Measurements from ENCODE around the gene TOLLIP. TPM values are rescaled to one million over a fixed set of nuclear protein-coding genes. Genes with fewer than 3 reads are reported as not detected.
A peak's percentile ranks its signal among the peaks of the same experiment; 100 is the strongest.

Gene TOLLIP
- total RNA-seq, 1 experiment from 2014 or later = 78.3 TPM

DNA sequence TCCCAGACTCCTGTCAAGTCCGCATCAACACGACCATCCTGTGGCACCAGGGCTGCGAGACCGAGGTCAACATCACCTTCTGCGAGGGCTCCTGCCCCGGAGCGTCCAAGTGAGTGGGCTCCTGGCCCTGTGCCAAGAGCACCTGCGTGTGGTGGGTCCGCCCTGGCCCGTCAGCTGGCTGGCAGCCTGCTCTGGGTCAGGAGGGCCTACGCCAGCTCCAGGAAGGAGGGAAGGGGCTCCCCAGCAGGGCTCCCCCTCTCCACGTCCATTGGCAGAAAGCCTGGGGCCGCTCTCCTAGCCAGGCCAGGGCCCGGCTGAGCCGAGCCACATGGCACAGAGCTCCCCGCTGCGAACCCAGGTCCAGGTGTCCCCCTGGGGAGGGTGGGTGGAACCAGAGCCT is 48.8 kb downstream of the TOLLIP start:
- H3K4me1 Mint-ChIP-seq (ENCODE audit: low read depth, unreplicated experiment) = peaks cover 6% of the 10 kb centered on the region
- intact Hi-C loops (cut with micrococcal nuclease; ENCODE audit: unreplicated experiment) = loop anchor here (5.0 kb wide), 1 partner anchor 52 kb away; no protein-coding TSS in a partner anchor
- DNase-seq = no peak
- H3K36me3 Mint-ChIP-seq (ENCODE audit: insufficient read depth, unreplicated experiment) = peaks cover 13% of the 10 kb centered on the region
- no peaks in the 10 kb centered on the region for H3K36me3 ChIP-seq (ENCODE audit: control insufficient read depth, insufficient read depth, low read length)
- no peak overlapping the region for H3K4me3 Mint-ChIP-seq (ENCODE audit: unreplicated experiment)
- no peak overlapping the region for H3K27ac Mint-ChIP-seq (ENCODE audit: unreplicated experiment)
- BruUV-seq (replicated peaks) = no TSS peak
- peaks cover 6% of the 10 kb centered on the region for H3K9me3 ChIP-seq
- CTCF ChIA-PET = no interaction called here
- no peaks in the 10 kb centered on the region for H3K27me3 ChIP-seq (replicated peaks; ENCODE audit: control insufficient read depth, insufficient read depth, low read length)
- H3K9me3 Mint-ChIP-seq (ENCODE audit: unreplicated experiment) = peaks cover 13% of the 10 kb centered on the region
- H3K4me1 ChIP-seq = peaks cover 5% of the 10 kb centered on the region
- no peak overlapping the region for H3K4me3 ChIP-seq (ENCODE audit: low read depth, low read length)
- POLR2A ChIA-PET = no interaction called here
- TF ChIP-seq, protein P1, sequence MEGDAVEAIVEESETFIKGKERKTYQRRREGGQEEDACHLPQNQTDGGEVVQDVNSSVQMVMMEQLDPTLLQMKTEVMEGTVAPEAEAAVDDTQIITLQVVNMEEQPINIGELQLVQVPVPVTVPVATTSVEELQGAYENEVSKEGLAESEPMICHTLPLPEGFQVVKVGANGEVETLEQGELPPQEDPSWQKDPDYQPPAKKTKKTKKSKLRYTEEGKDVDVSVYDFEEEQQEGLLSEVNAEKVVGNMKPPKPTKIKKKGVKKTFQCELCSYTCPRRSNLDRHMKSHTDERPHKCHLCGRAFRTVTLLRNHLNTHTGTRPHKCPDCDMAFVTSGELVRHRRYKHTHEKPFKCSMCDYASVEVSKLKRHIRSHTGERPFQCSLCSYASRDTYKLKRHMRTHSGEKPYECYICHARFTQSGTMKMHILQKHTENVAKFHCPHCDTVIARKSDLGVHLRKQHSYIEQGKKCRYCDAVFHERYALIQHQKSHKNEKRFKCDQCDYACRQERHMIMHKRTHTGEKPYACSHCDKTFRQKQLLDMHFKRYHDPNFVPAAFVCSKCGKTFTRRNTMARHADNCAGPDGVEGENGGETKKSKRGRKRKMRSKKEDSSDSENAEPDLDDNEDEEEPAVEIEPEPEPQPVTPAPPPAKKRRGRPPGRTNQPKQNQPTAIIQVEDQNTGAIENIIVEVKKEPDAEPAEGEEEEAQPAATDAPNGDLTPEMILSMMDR (IDR thresholded peaks at IDR 0.05; ENCODE audit: insufficient read depth in 1 of 2, low read depth in 1 of 2, low read length in 1 of 2, severe bottlenecking in 1 of 2, unreplicated experiment in 1 of 2) = no peak
- no peaks in the 10 kb centered on the region for H3K27me3 Mint-ChIP-seq (ENCODE audit: insufficient read depth, unreplicated experiment)

DNA sequence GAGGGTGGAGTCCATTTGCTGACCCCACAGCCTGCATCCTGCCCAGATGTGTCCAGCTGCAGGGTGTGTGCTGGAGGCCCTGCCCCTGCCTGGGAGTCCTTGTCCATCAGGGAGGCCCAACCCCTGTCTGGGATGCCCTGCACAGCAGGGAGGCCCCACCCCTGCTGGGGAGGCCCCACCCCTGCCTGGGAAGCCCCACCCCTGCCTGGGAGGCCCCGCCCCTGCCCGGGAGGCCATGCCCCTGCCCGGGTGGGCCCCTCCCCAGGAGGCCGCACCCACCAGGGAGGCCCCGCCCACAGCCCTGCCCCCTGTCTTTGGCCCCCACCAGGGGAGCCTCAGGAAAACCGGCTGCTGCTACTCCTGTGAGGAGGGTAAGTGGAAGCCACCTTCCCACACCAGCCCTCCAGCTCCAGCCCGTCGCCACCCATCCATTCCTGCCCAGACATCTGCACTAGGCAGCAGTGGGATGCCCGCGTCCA is 49.4 kb downstream of the TOLLIP start:
- no peaks in the 10 kb centered on the region for H3K27me3 ChIP-seq (replicated peaks; ENCODE audit: control insufficient read depth, insufficient read depth, low read length)
- TF ChIP-seq, protein P1 (IDR thresholded peaks at IDR 0.05; ENCODE audit: insufficient read depth in 1 of 2, low read depth in 1 of 2, low read length in 1 of 2, severe bottlenecking in 1 of 2, unreplicated experiment in 1 of 2) = no peak
- H3K36me3 ChIP-seq (ENCODE audit: control insufficient read depth, insufficient read depth, low read length) = no peaks in the 10 kb centered on the region
- peaks cover under 1% of the 10 kb centered on the region; the same call in 1 of the 2 replicates for H3K9me3 ChIP-seq
- Mint-ChIP-seq H3K36me3 (ENCODE audit: insufficient read depth, unreplicated experiment) (peaks cover 13% of the 10 kb centered on the region), H3K27ac (ENCODE audit: unreplicated experiment) (no peak overlapping the region), H3K4me1 (ENCODE audit: low read depth, unreplicated experiment) (peaks cover 6% of the 10 kb centered on the region), H3K9me3 (ENCODE audit: unreplicated experiment) (peaks cover 9% of the 10 kb centered on the region), H3K27me3 (ENCODE audit: insufficient read depth, unreplicated experiment) (no peaks in the 10 kb centered on the region), H3K4me3 (ENCODE audit: unreplicated experiment) (no peak overlapping the region)
- H3K4me1 ChIP-seq = peaks cover 5% of the 10 kb centered on the region
- intact Hi-C loops (cut with micrococcal nuclease; ENCODE audit: unreplicated experiment) = loop anchor here (5.0 kb wide), 1 partner anchor 52 kb away; no protein-coding TSS in a partner anchor
- CTCF ChIA-PET = no interaction called here
- DNase-seq = peak; percentile 46 to 58
- no TSS peak for BruUV-seq (replicated peaks)
- POLR2A ChIA-PET = no interaction called here
- H3K4me3 ChIP-seq (ENCODE audit: low read depth, low read length) = no peak overlapping the region

DNA sequence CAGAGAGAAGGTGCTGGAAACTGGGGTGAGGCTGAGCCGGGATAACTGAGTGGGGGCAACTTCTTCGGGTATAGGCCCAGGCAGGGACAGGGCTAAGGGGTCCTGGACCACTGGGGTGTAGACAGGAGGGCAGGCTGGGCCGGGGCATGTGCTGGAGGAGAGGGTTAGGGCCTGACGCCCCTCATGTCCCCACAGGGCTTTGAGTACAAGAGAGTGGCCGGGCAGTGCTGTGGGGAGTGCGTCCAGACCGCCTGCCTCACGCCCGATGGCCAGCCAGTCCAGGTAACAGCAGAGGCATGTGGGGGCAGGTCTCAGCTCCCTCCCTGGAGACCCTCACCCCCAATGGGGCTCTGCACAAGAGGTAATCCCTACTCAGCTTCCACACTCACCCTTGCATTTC is 49.9 kb downstream of the TOLLIP start:
- no peaks in the 10 kb centered on the region for H3K27me3 Mint-ChIP-seq (ENCODE audit: insufficient read depth, unreplicated experiment)
- no peak overlapping the region for H3K27ac Mint-ChIP-seq (ENCODE audit: unreplicated experiment)
- H3K9me3 ChIP-seq = no peaks in the 10 kb centered on the region
- no peak overlapping the region for H3K4me3 ChIP-seq (ENCODE audit: low read depth, low read length)
- ChIA-PET POLR2A (no interaction called here), CTCF (no interaction called here)
- peaks cover 12% of the 10 kb centered on the region for H3K36me3 Mint-ChIP-seq (ENCODE audit: insufficient read depth, unreplicated experiment)
- no peaks in the 10 kb centered on the region for H3K36me3 ChIP-seq (ENCODE audit: control insufficient read depth, insufficient read depth, low read length)
- peaks cover 4% of the 10 kb centered on the region for H3K9me3 Mint-ChIP-seq (ENCODE audit: unreplicated experiment)
- intact Hi-C loops (cut with micrococcal nuclease; ENCODE audit: unreplicated experiment) = no loop called here
- DNase-seq = no peak
- no peaks in the 10 kb centered on the region for H3K27me3 ChIP-seq (replicated peaks; ENCODE audit: control insufficient read depth, insufficient read depth, low read length)
- BruUV-seq (replicated peaks) = no TSS peak
- peaks cover 5% of the 10 kb centered on the region for H3K4me1 ChIP-seq
- H3K4me3 Mint-ChIP-seq (ENCODE audit: unreplicated experiment) = no peak overlapping the region
- peaks cover 6% of the 10 kb centered on the region for H3K4me1 Mint-ChIP-seq (ENCODE audit: low read depth, unreplicated experiment)
- TF ChIP-seq, protein P1 (IDR thresholded peaks at IDR 0.05; ENCODE audit: insufficient read depth in 1 of 2, low read depth in 1 of 2, low read length in 1 of 2, severe bottlenecking in 1 of 2, unreplicated experiment in 1 of 2) = no peak

Data from Caco-2 (cell line).